ENCODE measurements around the gene SRSF6.
"Not testable (repeated sequence)": the region's sequence is repeated elsewhere in the genome, so short reads cannot be mapped to it uniquely, and the experiment has no call there.

The SRSF6 gene

GRCh38 chr20:43457640-43458421, at the start of gene SRSF6:
Gene SRSF6 (plus strand): TSS chr20:43457896. CDS start chr20:43458034, 138 bp downstream.
- peak in 1 of 2 experiments; percentile 80 for DNase-seq

GRCh38 chr20:43408848-43409576, 48.7 kb upstream of the SRSF6 start:
- DNase-seq = no peak

GRCh38 chr20:43409577-43409913, 48.2 kb upstream of the SRSF6 start:
- no peak for DNase-seq

- DNase-seq = no peak
These were observed 41.9 kb upstream of the SRSF6 start for GRCh38 chr20:43415661-43416430.

- DNase-seq = no peak
These were observed 41.0 kb upstream of the SRSF6 start for GRCh38 chr20:43416591-43417228.

GRCh38 chr20:43420192-43420591, 37.5 kb upstream of the SRSF6 start:
- DNase-seq = no peak

- not testable (repeated sequence) for DNase-seq
These were observed 36.8 kb upstream of the SRSF6 start for GRCh38 chr20:43420913-43421312.

- no peak for DNase-seq
These were observed 31.5 kb upstream of the SRSF6 start for GRCh38 chr20:43426172-43426571.

- no peak for DNase-seq
These were observed 27.2 kb upstream of the SRSF6 start for GRCh38 chr20:43430265-43431133.

GRCh38 chr20:43431134-43431519, 26.6 kb upstream of the SRSF6 start:
- no peak for DNase-seq

GRCh38 chr20:43432498-43432897, 25.2 kb upstream of the SRSF6 start:
- no peak for DNase-seq

GRCh38 chr20:43433250-43433854, 24.3 kb upstream of the SRSF6 start:
- no peak for DNase-seq

GRCh38 chr20:43434565-43434964, 23.1 kb upstream of the SRSF6 start:
- DNase-seq = no peak

- DNase-seq = no peak
These were observed 18.9 kb upstream of the SRSF6 start for GRCh38 chr20:43438578-43439316.

GRCh38 chr20:43440531-43440930, 17.2 kb upstream of the SRSF6 start:
- DNase-seq = no peak

- no peak for DNase-seq
These were observed 15.3 kb upstream of the SRSF6 start for GRCh38 chr20:43442282-43442880.

GRCh38 chr20:43444107-43444506, 13.6 kb upstream of the SRSF6 start:
- no peak for DNase-seq

GRCh38 chr20:43446361-43446879, 11.3 kb upstream of the SRSF6 start:
- DNase-seq = no peak

GRCh38 chr20:43448431-43448747, 9.3 kb upstream of the SRSF6 start:
- not testable (repeated sequence) for DNase-seq
